Measurements from ENCODE around the gene DOCK3. TPM values are rescaled to one million over a fixed set of nuclear protein-coding genes. Genes with fewer than 3 reads are reported as not detected.

DOCK3 gene
- total RNA-seq, 1 donor from 2014 or later, result 0.98 TPM

- H3K27me3 ChIP-seq, result no peaks in the 10 kb centered on the region
- H3K9me3 ChIP-seq, result no peaks in the 10 kb centered on the region
- H3K27ac ChIP-seq, result no peak overlapping the region
- H3K4me3 ChIP-seq, result no peak overlapping the region
- no peak for DNase-seq (ENCODE audit: extremely low spot score in 2 of 2)
- H3K36me3 ChIP-seq, result no peaks in the 10 kb centered on the region
- TF ChIP-seq POLR2AphosphoS5 (IDR thresholded peaks at IDR 0.05; ENCODE audit: insufficient read depth in 1 of 2, low read depth in 1 of 2) (no peak), POLR2A (IDR thresholded peaks at IDR 0.05) (no peak), CTCF (IDR thresholded peaks at IDR 0.05) (no peak)
- H3K4me1 ChIP-seq, result peaks cover 39% of the 10 kb centered on the region
- intact Hi-C loops (cut with DNase I), result no loop called here
Observed at GRCh38 chr3:51382947-51383578, 708.3 kb downstream of the DOCK3 start.

- TF ChIP-seq CTCF (IDR thresholded peaks at IDR 0.05), result no peak
- TF ChIP-seq POLR2A (IDR thresholded peaks at IDR 0.05), result no peak
- TF ChIP-seq POLR2AphosphoS5 (IDR thresholded peaks at IDR 0.05; ENCODE audit: insufficient read depth in 1 of 2, low read depth in 1 of 2), result no peak
- Histone ChIP-seq H3K4me3 (peak overlapping the region; percentile 64 to 84), H3K9me3 (no peaks in the 10 kb centered on the region), H3K27me3 (no peaks in the 10 kb centered on the region), H3K36me3 (peaks cover 0 to 7% of the 10 kb centered on the region in 2 donors), H3K4me1 (peaks cover 48% of the 10 kb centered on the region), H3K27ac (peak overlapping the region; percentile 73)
- intact Hi-C loops (cut with DNase I), result no loop called here
- DNase-seq (ENCODE audit: extremely low spot score in 2 of 2), result no peak
Observed at GRCh38 chr3:51384055-51384725, 709.5 kb downstream of the DOCK3 start.

GRCh38 chr3:51384726-51385473 is 710.2 kb downstream of the DOCK3 start, which contains the start of gene MANF:
Gene MANF (plus strand): TSS chr3:51385291. CDS start chr3:51385343, 52 bp downstream.
- H3K27me3 ChIP-seq, result no peaks in the 10 kb centered on the region
- intact Hi-C loops (cut with DNase I), result loop anchor here (5.0 kb wide), 1 partner anchor 768 kb away; the partner anchor contains the start of gene MAPKAPK3
- H3K4me1 ChIP-seq, result peaks cover 55% of the 10 kb centered on the region
- peak in 1 of 2 donors; percentile 99 for DNase-seq (ENCODE audit: extremely low spot score in 2 of 2)
- H3K4me3 ChIP-seq, result peak within 1 kb of the TSS; percentile 64 to 84
- H3K9me3 ChIP-seq, result no peaks in the 10 kb centered on the region
- H3K27ac ChIP-seq, result peak within 1 kb of the TSS; percentile 87
- peaks cover 0 to 7% of the 10 kb centered on the region in 2 donors for H3K36me3 ChIP-seq
- TF ChIP-seq POLR2A (IDR thresholded peaks at IDR 0.05) (peak in 1 of 2 donors; percentile 77), CTCF (IDR thresholded peaks at IDR 0.05) (no peak), POLR2AphosphoS5 (IDR thresholded peaks at IDR 0.05; ENCODE audit: insufficient read depth in 1 of 2, low read depth in 1 of 2) (peak; percentile 76 to 93)

GRCh38 chr3:51385621-51386091 is 710.9 kb downstream of the DOCK3 start:
- Histone ChIP-seq H3K9me3 (no peaks in the 10 kb centered on the region), H3K36me3 (peaks cover 0 to 7% of the 10 kb centered on the region in 2 donors), H3K27ac (peak overlapping the region; percentile 87), H3K4me1 (peaks cover 63% of the 10 kb centered on the region), H3K4me3 (peak overlapping the region; percentile 64 to 84), H3K27me3 (no peaks in the 10 kb centered on the region)
- DNase-seq (ENCODE audit: extremely low spot score in 2 of 2), result no peak
- TF ChIP-seq POLR2A (IDR thresholded peaks at IDR 0.05) (no peak), CTCF (IDR thresholded peaks at IDR 0.05) (no peak), POLR2AphosphoS5 (IDR thresholded peaks at IDR 0.05; ENCODE audit: insufficient read depth in 1 of 2, low read depth in 1 of 2) (no peak)
- intact Hi-C loops (cut with DNase I), result loop anchor here (5.0 kb wide), 1 partner anchor 768 kb away; the partner anchor contains the start of gene MAPKAPK3

Measured in vagina (tissue), 2 donors.